Fibroblast of skin of left biceps (primary cell): ENCODE measurements around the gene STK31.
"Not testable (repeated sequence)": the region's sequence is repeated elsewhere in the genome, so short reads cannot be mapped to it uniquely, and the experiment has no call there.

ENCODE experiments used
- DNase-seq, 2 experiments: peaks; one replicate each; pipeline ENCODE4 v3.0.0-alpha.2; 2013; ENCODE audit warnings: low read depth in 2 of 2

Gene STK31, protein sequence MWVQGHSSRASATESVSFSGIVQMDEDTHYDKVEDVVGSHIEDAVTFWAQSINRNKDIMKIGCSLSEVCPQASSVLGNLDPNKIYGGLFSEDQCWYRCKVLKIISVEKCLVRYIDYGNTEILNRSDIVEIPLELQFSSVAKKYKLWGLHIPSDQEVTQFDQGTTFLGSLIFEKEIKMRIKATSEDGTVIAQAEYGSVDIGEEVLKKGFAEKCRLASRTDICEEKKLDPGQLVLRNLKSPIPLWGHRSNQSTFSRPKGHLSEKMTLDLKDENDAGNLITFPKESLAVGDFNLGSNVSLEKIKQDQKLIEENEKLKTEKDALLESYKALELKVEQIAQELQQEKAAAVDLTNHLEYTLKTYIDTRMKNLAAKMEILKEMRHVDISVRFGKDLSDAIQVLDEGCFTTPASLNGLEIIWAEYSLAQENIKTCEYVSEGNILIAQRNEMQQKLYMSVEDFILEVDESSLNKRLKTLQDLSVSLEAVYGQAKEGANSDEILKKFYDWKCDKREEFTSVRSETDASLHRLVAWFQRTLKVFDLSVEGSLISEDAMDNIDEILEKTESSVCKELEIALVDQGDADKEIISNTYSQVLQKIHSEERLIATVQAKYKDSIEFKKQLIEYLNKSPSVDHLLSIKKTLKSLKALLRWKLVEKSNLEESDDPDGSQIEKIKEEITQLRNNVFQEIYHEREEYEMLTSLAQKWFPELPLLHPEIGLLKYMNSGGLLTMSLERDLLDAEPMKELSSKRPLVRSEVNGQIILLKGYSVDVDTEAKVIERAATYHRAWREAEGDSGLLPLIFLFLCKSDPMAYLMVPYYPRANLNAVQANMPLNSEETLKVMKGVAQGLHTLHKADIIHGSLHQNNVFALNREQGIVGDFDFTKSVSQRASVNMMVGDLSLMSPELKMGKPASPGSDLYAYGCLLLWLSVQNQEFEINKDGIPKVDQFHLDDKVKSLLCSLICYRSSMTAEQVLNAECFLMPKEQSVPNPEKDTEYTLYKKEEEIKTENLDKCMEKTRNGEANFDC

GRCh38 chr7:23710000-23710399, at the start of gene STK31:
Gene STK31, plus strand, starts transcription at chr7:23710219. Its CDS starts 67 bp downstream, at chr7:23710286.
- DNase-seq: no peak

GRCh38 chr7:23661385-23661784, 48.6 kb upstream of the STK31 start:
- no peak for DNase-seq

DNA sequence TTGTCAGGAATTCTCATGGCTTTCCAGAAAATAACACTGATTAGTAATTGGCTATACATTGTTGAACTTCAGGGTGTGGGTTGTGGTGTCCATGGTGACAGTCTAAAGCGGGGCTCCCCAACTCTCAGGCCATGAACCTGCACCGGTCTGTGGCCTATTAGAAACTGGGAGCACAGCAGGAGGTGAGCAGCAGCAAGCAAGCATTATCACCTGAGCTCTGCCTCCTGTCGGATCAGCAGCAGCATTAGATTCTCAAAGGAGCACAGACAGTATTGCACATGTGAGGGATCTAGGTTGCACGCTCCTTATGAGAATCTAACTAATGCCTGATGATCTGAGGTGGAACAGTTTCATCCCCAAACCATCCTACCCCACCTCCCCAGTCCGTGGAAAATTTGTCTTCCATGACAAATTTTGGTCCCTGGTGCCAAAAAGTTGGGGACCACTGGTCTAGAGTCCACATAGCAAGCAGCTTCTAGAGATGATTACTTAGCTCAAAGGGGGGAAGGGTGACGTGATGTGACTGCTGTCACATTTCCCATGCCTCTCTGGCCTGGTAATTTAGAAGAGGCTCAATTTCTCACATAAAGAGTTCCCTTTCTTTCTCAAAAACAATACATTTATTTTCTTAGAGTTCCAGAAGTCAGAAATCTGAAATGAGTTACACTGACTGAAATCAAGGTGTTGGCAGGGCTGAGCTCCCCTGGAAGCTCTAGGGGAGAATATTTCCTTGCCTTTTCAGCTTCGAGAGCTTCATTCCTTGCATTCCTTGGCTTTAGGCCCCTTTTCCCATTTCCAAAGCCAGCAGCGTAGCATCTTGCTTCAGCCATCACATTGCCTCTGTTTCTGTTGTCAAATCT, 47.7 kb upstream of the STK31 start:
- DNase-seq: peak; percentile 16 to 22

- DNase-seq: no peak
Measured at GRCh38 chr7:23662984-23663313, 47.1 kb upstream of the STK31 start.

GRCh38 chr7:23664122-23664521, 45.9 kb upstream of the STK31 start:
- no peak for DNase-seq

- DNase-seq: no peak
Measured at GRCh38 chr7:23672033-23672432, 38.0 kb upstream of the STK31 start.

DNA sequence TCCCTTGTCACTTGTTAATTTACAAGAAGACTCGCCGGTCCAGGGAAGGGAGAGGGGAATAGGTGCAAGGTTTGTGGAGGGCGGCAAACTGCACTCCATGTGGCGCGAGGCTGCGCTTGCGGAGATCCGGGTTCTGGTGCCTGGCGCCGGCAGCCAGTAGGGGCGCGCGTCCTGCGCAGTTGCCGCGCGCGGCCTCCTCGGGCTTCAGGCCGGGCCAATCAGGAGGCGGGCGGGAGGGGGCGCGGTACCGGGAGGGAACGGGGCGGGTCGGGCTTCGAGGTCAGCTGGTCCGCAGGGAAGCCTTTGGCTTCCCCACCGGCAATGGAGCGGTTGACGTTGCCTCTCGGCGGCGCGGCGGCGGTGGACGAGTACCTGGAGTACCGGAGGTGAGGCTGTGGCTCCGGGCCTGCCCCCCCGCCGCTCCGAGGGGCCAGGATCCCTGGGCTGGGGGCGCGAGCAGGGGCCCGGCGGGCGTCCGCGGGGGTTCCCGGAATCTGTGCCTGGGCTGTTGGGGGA, 30.1 kb upstream of the STK31 start, which contains the start of gene FAM221A:
Gene FAM221A, plus strand, starts transcription at position 302 of the 516 bp plus-strand sequence. Its CDS starts 20 bp downstream, at position 322.
- DNase-seq: peak; percentile 26 to 27

DNA sequence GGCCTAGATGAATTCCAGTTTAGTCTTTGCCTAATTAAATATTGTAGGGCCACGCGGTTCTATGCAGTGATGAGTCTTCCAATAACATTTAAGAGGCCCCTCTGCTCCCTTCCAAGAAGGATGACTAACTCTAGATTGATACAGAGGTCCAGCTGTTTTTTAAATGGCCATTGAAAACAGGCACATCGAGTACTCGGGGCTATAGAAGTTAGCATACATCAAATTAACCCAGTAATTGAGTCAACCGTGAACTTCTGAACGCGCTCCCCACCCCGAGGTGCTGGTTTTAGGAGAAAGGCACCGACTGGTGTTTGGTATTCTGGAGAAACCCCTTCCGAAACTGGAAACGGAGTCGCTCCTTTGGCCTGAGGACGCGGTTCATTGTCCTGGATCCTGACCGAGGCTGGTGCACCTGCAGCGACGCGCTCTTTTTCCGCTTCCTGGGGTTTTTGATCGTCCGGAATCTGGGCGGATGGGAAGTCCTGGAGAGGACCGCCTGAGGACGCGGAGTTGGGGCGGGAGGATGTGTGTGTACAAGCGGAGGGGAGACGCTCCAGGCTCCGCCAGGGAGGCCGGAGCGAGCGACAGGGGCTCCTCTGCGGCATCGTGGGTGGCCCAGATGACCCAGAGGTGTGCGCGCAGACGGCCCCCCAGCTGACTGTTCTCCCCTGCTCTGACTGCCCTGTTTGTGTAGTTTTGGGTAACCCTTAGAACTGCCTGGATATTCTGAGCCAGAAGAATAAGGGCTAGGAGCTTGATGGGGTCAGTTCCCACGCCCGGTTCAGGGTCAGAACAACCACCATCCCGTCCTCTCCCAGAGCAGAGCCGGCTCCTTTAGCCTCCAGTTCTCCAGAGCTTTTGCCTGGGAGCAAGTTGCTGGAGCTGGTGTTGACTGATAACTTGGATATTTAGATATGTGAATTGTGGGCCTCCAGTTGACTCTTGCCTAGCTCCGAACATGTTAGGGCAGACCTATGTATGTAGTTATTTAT, 29.3 kb upstream of the STK31 start:
- no peak for DNase-seq

- not testable (repeated sequence) for DNase-seq
Measured at GRCh38 chr7:23684041-23684440, 26.0 kb upstream of the STK31 start.

GRCh38 chr7:23685731-23686130, 24.3 kb upstream of the STK31 start:
- DNase-seq: no peak

DNA sequence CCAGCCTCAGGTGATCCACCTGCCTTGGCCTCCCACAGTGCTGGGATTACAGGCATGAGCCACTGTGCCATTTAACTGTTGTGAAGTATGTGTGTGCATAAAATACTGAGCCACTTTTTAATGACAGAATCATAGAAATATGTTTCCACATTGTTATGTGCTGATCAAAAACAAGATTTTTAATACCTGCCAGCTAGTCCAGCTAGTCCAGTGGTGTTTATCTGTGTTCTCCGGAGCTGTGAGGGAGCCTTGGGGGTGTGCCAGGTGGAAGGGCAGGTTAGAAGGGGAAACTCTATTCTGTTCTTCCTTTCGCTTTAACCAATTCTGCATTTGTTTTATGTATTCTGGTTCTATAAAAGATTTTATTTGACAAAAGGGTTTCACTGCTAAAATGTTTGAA, 23.0 kb upstream of the STK31 start:
- no peak for DNase-seq

- DNase-seq: no peak
Measured at GRCh38 chr7:23689165-23689564, 20.9 kb upstream of the STK31 start.

GRCh38 chr7:23691320-23691719, 18.7 kb upstream of the STK31 start:
- no peak for DNase-seq

- DNase-seq: no peak
Measured at GRCh38 chr7:23693224-23693623, 16.8 kb upstream of the STK31 start.

DNA sequence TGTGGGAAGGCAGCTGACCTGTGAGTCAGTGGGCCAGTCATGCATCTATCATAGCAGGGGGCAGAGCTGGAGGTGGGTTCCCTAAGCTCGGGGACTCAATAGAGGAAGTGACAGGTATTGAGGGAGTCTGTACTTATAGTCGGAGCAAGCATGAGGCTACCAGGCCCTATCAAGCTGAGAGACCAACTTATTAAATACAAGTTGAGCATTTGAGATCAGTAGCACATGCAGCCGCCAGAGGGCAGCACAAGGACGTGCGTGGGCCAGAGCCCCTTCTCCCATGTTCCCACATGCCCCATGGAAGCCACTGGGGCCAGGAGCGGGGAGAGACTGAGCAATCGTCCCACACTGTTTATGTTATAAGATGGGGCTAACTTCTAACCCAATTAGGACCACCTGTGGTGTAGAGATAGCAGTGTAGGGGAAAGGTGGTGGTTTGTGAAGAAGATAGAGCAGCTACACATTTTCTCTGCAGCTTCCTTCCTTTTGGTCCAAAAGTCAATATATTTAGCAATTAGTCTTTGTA, 13.0 kb upstream of the STK31 start:
- no peak for DNase-seq

- no peak for DNase-seq
Measured at GRCh38 chr7:23698822-23699221, 11.2 kb upstream of the STK31 start.

- DNase-seq: no peak
Measured at GRCh38 chr7:23700046-23700445, 10.0 kb upstream of the STK31 start.

- no peak for DNase-seq
Measured at GRCh38 chr7:23709081-23709750, 803 bp upstream of the STK31 start.
